ENCODE results near the gene SPTY2D1.

DNA sequence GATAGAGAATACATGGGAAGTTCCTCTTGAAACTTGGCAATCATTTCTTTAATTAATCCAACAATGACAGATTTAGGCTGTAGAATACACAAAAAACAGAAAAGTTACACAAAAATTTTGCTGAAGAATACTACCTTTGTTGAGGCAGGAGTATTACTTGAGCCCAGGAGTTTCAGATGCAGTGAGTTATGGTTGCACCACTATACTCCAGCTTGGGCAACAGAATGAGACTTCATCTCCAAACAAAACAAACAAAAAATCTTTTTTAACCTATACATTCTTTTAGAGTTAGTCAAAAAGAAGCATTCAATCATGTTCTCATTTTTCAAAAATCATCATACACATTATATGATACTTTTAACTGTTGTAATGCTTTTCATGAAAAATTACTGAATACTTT is 67.7 kb downstream of the SPTY2D1 start:
- TF ChIP-seq CTCF (IDR thresholded peaks at IDR 0.05; ENCODE audit: low read depth, low read length, missing input control): no peak
- TF ChIP-seq, protein P1, sequence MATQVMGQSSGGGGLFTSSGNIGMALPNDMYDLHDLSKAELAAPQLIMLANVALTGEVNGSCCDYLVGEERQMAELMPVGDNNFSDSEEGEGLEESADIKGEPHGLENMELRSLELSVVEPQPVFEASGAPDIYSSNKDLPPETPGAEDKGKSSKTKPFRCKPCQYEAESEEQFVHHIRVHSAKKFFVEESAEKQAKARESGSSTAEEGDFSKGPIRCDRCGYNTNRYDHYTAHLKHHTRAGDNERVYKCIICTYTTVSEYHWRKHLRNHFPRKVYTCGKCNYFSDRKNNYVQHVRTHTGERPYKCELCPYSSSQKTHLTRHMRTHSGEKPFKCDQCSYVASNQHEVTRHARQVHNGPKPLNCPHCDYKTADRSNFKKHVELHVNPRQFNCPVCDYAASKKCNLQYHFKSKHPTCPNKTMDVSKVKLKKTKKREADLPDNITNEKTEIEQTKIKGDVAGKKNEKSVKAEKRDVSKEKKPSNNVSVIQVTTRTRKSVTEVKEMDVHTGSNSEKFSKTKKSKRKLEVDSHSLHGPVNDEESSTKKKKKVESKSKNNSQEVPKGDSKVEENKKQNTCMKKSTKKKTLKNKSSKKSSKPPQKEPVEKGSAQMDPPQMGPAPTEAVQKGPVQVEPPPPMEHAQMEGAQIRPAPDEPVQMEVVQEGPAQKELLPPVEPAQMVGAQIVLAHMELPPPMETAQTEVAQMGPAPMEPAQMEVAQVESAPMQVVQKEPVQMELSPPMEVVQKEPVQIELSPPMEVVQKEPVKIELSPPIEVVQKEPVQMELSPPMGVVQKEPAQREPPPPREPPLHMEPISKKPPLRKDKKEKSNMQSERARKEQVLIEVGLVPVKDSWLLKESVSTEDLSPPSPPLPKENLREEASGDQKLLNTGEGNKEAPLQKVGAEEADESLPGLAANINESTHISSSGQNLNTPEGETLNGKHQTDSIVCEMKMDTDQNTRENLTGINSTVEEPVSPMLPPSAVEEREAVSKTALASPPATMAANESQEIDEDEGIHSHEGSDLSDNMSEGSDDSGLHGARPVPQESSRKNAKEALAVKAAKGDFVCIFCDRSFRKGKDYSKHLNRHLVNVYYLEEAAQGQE (IDR thresholded peaks at IDR 0.05): no peak
- TF ChIP-seq TAF1 (conservative IDR thresholded peaks at IDR 0.05): no peak
- TF ChIP-seq JUND (IDR thresholded peaks at IDR 0.05): no peak
- TF ChIP-seq HNF4A (conservative IDR thresholded peaks at IDR 0.05): no peak
- no peak for TF ChIP-seq SP1 (IDR thresholded peaks at IDR 0.05)
- TF ChIP-seq, protein P2, sequence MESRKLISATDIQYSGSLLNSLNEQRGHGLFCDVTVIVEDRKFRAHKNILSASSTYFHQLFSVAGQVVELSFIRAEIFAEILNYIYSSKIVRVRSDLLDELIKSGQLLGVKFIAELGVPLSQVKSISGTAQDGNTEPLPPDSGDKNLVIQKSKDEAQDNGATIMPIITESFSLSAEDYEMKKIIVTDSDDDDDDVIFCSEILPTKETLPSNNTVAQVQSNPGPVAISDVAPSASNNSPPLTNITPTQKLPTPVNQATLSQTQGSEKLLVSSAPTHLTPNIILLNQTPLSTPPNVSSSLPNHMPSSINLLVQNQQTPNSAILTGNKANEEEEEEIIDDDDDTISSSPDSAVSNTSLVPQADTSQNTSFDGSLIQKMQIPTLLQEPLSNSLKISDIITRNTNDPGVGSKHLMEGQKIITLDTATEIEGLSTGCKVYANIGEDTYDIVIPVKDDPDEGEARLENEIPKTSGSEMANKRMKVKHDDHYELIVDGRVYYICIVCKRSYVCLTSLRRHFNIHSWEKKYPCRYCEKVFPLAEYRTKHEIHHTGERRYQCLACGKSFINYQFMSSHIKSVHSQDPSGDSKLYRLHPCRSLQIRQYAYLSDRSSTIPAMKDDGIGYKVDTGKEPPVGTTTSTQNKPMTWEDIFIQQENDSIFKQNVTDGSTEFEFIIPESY (IDR thresholded peaks at IDR 0.05): no peak
- no peak for TF ChIP-seq RAD21 (IDR thresholded peaks at IDR 0.05)
- TF ChIP-seq EGR1 (IDR thresholded peaks at IDR 0.05; ENCODE audit: low read depth in 2 of 2): no peak
- TF ChIP-seq, protein P3, sequence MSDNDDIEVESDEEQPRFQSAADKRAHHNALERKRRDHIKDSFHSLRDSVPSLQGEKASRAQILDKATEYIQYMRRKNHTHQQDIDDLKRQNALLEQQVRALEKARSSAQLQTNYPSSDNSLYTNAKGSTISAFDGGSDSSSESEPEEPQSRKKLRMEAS (IDR thresholded peaks at IDR 0.05): no peak
- TF ChIP-seq YY1 (IDR thresholded peaks at IDR 0.05): no peak
